Parietal lobe (tissue), 1 donor: Measurements from ENCODE around the gene BLNK. TPM values are rescaled to one million over a fixed set of nuclear protein-coding genes. Genes with fewer than 3 reads are reported as not detected.

Source experiments
- total RNA-seq: library from RNA; depleted of rRNA; stranded (reverse); fragments of >200 nt; gene quantifications from one replicate; pipeline ENCODE4 v1.2.3, GENCODE V29; 2014

The BLNK gene
- 1.3 TPM for total RNA-seq

DNA sequence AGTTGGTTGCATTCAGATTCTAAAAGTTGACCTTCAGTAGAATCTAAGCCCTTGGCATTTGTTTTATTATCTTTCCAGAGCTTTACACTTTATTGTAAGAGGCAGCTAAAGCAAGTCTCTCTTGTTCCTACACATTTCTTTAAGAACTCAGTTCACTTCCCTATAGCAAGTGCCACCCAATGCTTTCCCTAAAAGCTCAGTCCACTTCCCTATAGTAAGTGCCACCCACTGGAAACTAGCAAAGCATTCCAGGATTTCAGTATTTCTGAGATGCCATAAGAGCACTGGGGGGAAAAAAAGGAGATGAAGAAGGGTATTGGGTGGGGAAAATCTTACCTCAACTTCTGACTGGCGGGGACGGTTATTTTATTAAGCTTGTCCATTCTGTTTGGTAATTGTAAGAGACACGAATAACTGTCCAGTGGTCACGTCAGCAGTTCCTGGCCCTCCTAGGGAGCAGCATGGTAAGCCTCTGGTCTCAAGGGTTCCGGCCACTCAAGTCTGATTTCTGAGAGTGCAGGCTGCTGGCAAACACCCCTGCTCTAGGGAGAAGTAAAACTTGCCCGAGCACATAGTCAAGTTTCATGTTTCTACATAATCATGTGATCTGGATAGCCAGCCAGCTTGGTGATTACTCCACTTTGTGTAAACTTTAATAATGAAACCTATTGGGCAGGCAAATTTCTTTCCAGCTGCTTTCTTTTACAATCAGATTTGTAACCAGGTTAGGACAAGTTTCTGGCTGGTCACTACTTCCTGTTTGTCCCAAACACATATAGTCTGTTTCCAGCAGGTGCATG, at the start of gene BLNK:
TSS of gene BLNK (minus strand) at position 554 of the 800 bp plus-strand sequence. CDS start at position 383, 171 bp downstream.

DNA sequence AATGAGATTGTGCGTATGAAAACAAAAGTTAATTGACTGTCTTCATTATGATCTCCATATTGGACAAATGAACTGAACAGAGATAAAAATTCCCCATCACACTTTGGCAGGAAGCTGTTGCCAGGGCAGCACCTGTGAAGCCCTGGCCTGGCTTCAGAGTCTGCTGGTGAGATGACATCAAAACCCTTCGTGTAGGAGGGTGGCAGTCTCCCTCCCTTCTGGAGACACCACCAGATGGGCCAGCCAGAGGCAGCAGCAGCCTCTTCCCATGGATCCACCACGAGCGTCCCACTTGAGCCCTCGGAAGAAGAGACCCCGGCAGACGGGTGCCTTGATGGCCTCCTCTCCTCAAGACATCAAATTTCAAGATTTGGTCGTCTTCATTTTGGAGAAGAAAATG, 32.9 kb upstream of the BLNK start, which contains the start of gene DNTT:
TSS of gene DNTT (plus strand) at position 205 of the 400 bp plus-strand sequence. CDS start at position 269, 64 bp downstream.

Other genes with a start within 250 kb of the BLNK start
- 21.6 TPM for gene CCNJ, start 228.0 kb downstream of the BLNK start, total RNA-seq
- gene ZNF518A, start 141.3 kb downstream of the BLNK start, total RNA-seq = 88.9 TPM
- gene DNTT, start 32.9 kb upstream of the BLNK start, total RNA-seq = not detected
- gene OPALIN, start 87.4 kb upstream of the BLNK start, total RNA-seq = not detected
- gene TLL2, start 242.4 kb upstream of the BLNK start, total RNA-seq = 0.63 TPM